ENCODE measurements around the gene ZNF76. TPM values are rescaled to one million over a fixed set of nuclear protein-coding genes. Genes with fewer than 3 reads are reported as not detected.

ZNF76 gene
- total RNA-seq, 1 donor from 2014 or later = 14.3 TPM

- ATAC-seq = peak; percentile 98
Measured at GRCh38 chr6:35332074-35332887, 72.7 kb downstream of the ZNF76 start.

DNA sequence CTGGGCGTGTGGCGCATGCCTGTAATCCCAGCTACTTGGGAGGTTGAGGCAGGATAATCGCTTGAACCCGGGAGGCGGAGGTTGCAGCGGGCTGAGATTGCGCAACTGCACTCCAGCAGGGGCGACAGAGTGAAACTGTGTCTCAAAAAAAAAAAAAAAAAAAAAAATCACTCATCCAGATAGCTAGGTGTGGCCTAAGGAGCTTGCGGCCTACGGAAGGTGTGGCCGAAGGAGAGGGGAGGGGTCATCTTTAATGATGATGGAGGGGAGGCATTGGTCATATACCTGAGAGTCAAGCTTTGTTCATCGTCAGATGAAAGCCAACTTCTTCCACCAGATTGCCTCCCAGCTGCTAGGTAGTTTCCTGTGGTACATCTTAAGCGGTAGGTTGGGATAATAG, 82.0 kb downstream of the ZNF76 start:
- peak; percentile 53 for ATAC-seq

DNA sequence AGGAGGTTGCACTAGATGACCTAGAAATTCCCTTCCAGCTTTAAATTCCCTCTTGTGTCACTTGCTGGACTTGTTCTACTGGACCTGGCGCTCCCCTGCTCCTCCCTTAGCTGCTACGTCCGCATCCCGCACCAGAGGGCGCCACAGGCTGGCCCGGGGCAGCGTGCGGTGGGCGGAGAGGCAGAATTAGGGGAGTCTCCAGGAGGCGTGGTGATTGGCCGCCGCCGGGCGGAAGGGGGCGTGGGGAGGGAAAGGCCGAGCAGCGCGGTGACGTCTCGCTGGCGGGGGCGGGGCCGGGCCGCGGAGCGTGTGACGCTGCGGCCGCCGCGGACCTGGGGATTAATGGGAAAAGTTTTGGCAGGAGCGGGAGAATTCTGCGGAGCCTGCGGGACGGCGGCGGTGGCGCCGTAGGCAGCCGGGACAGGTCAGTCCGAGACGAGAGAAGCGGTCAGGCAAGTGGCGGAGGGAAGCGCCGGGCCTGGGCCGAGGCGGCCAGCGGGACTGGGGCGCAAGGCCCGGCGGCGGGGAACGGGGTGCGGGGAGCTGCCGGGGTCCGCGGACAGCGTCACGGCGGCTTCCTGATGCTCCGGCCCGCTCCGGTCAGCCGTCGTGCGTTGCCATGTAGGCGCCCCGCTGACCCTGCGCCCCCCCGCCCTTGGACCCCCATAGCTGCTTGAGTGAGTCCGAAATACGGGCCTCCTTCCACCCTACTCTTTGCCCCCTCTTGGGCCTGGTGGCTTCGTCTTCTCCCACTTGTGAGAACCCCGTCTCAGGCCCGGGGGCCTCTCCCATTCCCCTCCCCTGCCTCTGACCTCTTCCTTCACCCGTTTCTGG, 82.9 kb downstream of the ZNF76 start, which contains the start of gene PPARD:
TSS of gene PPARD (plus strand) at position 301 of the 834 bp plus-strand sequence. CDS start 68,530 bp downstream, outside the sequence.
- peak; percentile 99 for ATAC-seq

- no peak for ATAC-seq
Measured at GRCh38 chr6:35343092-35343834, 83.7 kb downstream of the ZNF76 start.

DNA sequence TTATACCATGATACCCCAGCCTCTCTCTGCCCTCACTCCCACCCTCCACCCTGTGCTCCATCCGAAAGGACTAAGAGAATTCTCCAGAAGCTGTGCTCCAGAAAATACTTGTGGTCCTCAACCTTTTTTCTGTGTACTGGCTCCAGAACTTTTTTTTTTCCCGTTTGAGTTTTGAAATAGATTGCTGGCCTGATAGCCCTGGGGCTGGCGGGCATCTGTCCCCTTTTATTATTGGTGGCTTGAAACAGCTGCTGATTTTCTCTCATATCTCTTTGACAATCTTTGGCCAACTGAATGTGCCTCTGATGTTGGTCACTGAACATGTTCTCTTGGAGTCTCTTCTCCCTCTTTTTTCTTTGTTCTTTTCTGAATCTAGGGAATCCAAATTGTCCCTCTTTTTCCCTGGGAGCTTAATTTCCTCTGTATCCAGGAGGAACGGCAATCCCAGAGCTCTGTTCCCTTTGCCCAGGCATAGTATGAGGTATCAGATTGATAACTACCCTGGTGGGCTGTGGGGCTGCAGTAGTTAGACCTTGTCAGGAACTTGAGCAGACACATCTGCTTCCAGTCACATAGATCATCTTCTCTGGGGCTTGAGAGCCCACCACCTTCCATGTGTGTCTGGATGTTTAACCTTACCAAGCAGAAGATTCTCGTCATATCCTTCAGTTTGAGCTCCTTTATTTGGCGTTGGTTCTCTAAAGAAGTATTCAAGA, 84.5 kb downstream of the ZNF76 start:
- no peak for ATAC-seq

Other genes with a start within 250 kb of the ZNF76 start
- gene TCP11, start 118.4 kb upstream of the ZNF76 start, total RNA-seq = not detected
- 0.12 TPM for gene SCUBE3, start 45.8 kb upstream of the ZNF76 start, total RNA-seq
- gene DEF6, start 38.1 kb downstream of the ZNF76 start, total RNA-seq = 27.3 TPM
- 38.5 TPM for gene PPARD, start 82.8 kb downstream of the ZNF76 start, total RNA-seq
- gene FANCE, start 192.6 kb downstream of the ZNF76 start, total RNA-seq = 10.4 TPM
- 1,723 TPM for gene RPL10A, start 208.7 kb downstream of the ZNF76 start, total RNA-seq
- gene TEAD3, start 237.3 kb downstream of the ZNF76 start, total RNA-seq = 21.7 TPM

All from esophagus mucosa (tissue), 1 donor.